IMR-90 (cell line): ENCODE data around the gene ANKMY1. TPM values are rescaled to one million over a fixed set of nuclear protein-coding genes. Genes with fewer than 3 reads are reported as not detected.

Source experiments
- ATAC-seq: fragments of 200-7000 bp; cut with Tn5 transposase; 2 replicates; pipeline ENCODE4 v1.9.1; 2020; ENCODE audit warnings: low read depth, mild to moderate bottlenecking, moderate library complexity
- BruUV-seq: library from RNA; stranded (reverse); fragments of 400-500 nt; replicated peaks from 2 replicates; lab custom pipeline; 2021; lab: Mats Ljungman, UMichigan
- CTCF ChIA-PET: fragments of 300-600 bp; formaldehyde crosslinking; extraction: SDS; loops from one replicate; lab custom pipeline; 2021; ENCODE audit warnings: antibody characterized with exemption; lab: Yijun Ruan, JAX
- POLR2A ChIA-PET: fragments of 300-600 bp; sonication (Branson Sonifier 250); formaldehyde crosslinking; loops from one replicate; lab custom pipeline; 2022; ENCODE audit warnings: antibody characterized with exemption; ENCODE audit not compliant: unreplicated experiment; lab: Charles Lee
- DNase-seq: peaks from one replicate; pipeline ENCODE4 v3.0.0; 2013
- H2AFZ ChIP-seq: replicated peaks from 2 replicates; pipeline ENCODE3; 2013; ENCODE audit warnings: low read length, mild to moderate bottlenecking; ENCODE audit not compliant: poor library complexity
- H2AK5ac ChIP-seq: 2 replicates; pipeline ENCODE4 v1.6.1; 2013; ENCODE audit warnings: low read depth, low read length, inconsistent platforms
- H2AK9ac ChIP-seq: replicated peaks from 2 replicates; pipeline ENCODE3; 2013; ENCODE audit warnings: mild to moderate bottlenecking, low read depth, low read length, moderate library complexity; ENCODE audit not compliant: poor library complexity
- H2BK120ac ChIP-seq: 2 replicates; pipeline ENCODE4 v1.6.1; 2013; ENCODE audit warnings: low read depth, low read length, inconsistent platforms
- H2BK15ac ChIP-seq: 3 replicates; pipeline ENCODE4 v1.6.1; 2013; ENCODE audit warnings: low read depth, low read length, inconsistent platforms
- H2BK20ac ChIP-seq: 2 replicates; pipeline ENCODE4 v1.6.1; 2013; ENCODE audit warnings: low read depth, mild to moderate bottlenecking, inconsistent platforms, low read length, moderate library complexity
- H2BK5ac ChIP-seq: 2 replicates; pipeline ENCODE4 v1.6.1; 2013; ENCODE audit warnings: mild to moderate bottlenecking, low read depth, low read length, inconsistent platforms; ENCODE audit not compliant: poor library complexity, severe bottlenecking
- H3K14ac ChIP-seq: replicated peaks from 2 replicates; pipeline ENCODE4 v1.6.1; 2013; ENCODE audit warnings: low read depth, low read length, inconsistent platforms
- H3K18ac ChIP-seq: 2 replicates; pipeline ENCODE4 v1.6.1; 2013; ENCODE audit warnings: low read depth, low read length, control low read depth
- H3K23ac ChIP-seq: 2 replicates; pipeline ENCODE4 v1.6.1; 2013; ENCODE audit warnings: low read depth, low read length, inconsistent platforms
- H3K27ac ChIP-seq: 2 replicates; pipeline ENCODE4 v1.5.1; 2013; ENCODE audit warnings: mild to moderate bottlenecking, control low read depth, low read length; ENCODE audit not compliant: insufficient read depth
- H3K27me3 ChIP-seq: 2 replicates; pipeline ENCODE4 v1.6.1; 2013; ENCODE audit warnings: low read length; ENCODE audit not compliant: control insufficient read depth, insufficient read depth
- H3K36me3 ChIP-seq: 2 replicates; pipeline ENCODE4 v1.6.1; 2013; ENCODE audit warnings: low read length, mixed read lengths; ENCODE audit not compliant: control insufficient read depth, insufficient read depth
- H3K4ac ChIP-seq: 2 replicates; pipeline ENCODE4 v1.6.1; 2013; ENCODE audit warnings: low read depth, low read length, inconsistent platforms
- H3K4me1 ChIP-seq: 2 replicates; pipeline ENCODE4 v1.6.1; 2013; ENCODE audit warnings: low read length, mixed read lengths; ENCODE audit not compliant: control insufficient read depth, insufficient read depth
- H3K4me2 ChIP-seq: 2 replicates; pipeline ENCODE4 v1.6.1; 2013; ENCODE audit warnings: low read depth, mild to moderate bottlenecking, control low read depth, low read length, moderate library complexity
- H3K4me3 ChIP-seq: 2 replicates; pipeline ENCODE4 v1.5.1; 2013; ENCODE audit warnings: low read depth, mild to moderate bottlenecking, control low read depth, low read length, moderate library complexity; ENCODE audit not compliant: insufficient read depth
- H3K56ac ChIP-seq: 2 replicates; pipeline ENCODE4 v1.6.1; 2013; ENCODE audit warnings: low read length, inconsistent platforms; ENCODE audit not compliant: insufficient read depth; ENCODE audit errors: extremely low read depth
- H3K79me1 ChIP-seq, 2 experiments: 2 replicates each; pipeline ENCODE4 v1.6.1; 2013; ENCODE audit warnings: low read length in 2 of 2, inconsistent platforms in 1 of 2, low read depth in 1 of 2
- H3K9ac ChIP-seq: 2 replicates; pipeline ENCODE4 v1.6.1; 2013; ENCODE audit warnings: low read depth, low read length, control low read depth
- H3K9me1 ChIP-seq: 2 replicates; pipeline ENCODE4 v1.6.1; 2013; ENCODE audit warnings: low read length, inconsistent platforms; ENCODE audit not compliant: insufficient read depth
- H3K9me3 ChIP-seq: 2 replicates; pipeline ENCODE4 v1.6.1; 2013; ENCODE audit warnings: low read length; ENCODE audit not compliant: control insufficient read depth, insufficient read depth
- H4K20me1 ChIP-seq: 2 replicates; pipeline ENCODE4 v1.6.1; 2013; ENCODE audit warnings: low read length, inconsistent platforms; ENCODE audit not compliant: insufficient read depth
- H4K5ac ChIP-seq: 2 replicates; pipeline ENCODE4 v1.6.1; 2013; ENCODE audit warnings: mild to moderate bottlenecking, low read depth, low read length, control low read depth
- H4K8ac ChIP-seq, 2 experiments: 2 replicates each; pipeline ENCODE4 v1.6.1; 2013; ENCODE audit warnings: low read depth in 2 of 2, low read length in 2 of 2, control low read depth in 1 of 2, inconsistent platforms in 1 of 2
- H4K91ac ChIP-seq: 2 replicates; pipeline ENCODE4 v1.6.1; 2013; ENCODE audit warnings: low read depth, low read length, inconsistent platforms; ENCODE audit not compliant: insufficient read depth
- BHLHE40 ChIP-seq: fragments of 150-350 bp; IDR thresholded peaks from 2 replicates; pipeline ENCODE4 v1.6.1; 2016; ENCODE audit warnings: mild to moderate bottlenecking, low read depth, low read length
- POLR2A ChIP-seq: IDR thresholded peaks from 2 replicates; pipeline ENCODE4 v1.6.1; 2012; ENCODE audit warnings: mild to moderate bottlenecking, low read depth, low read length
- RCOR1 ChIP-seq: IDR thresholded peaks from 2 replicates; pipeline ENCODE4 v1.6.1; 2012; ENCODE audit warnings: mild to moderate bottlenecking, low read length, improper control_type of control experiment; ENCODE audit not compliant: insufficient replicate concordance
- WGBS, 2 experiments: methylation state at CpG; one replicate each; pipeline versions ENCODE4 v1.1.5 to v1.1.7; 2013; ENCODE audit warnings: missing lambda C conversion rate in 2 of 2; ENCODE audit not compliant: insufficient read length in 1 of 2; ENCODE audit errors: extremely low coverage in 2 of 2; 5-methylcytosine and 5-hydroxymethylcytosine counted together
- dilution Hi-C: fragments of 300-500 bp; cut with HindIII; formaldehyde crosslinking; loops from one replicate; pipeline ENCODE4 v1.14.3; 2018; ENCODE audit warnings: low sequenced_read_pairs; ENCODE audit not compliant: unreplicated experiment
- in situ Hi-C: fragments of 300-500 bp; cut with MboI; formaldehyde crosslinking; loops from 3 replicates; pipeline ENCODE4 v1.14.3; 2019; ENCODE audit warnings: low sequenced_read_pairs, inconsistent platforms, mixed read lengths
- intact Hi-C: fragments of 100-400 bp; cut with micrococcal nuclease; formaldehyde crosslinking; loops from 2 replicates; pipeline ENCODE4 v1.10.0; 2022
- polyA plus RNA-seq, 3 experiments: library from polyadenylated mRNA; depleted of rRNA; stranded (reverse); fragments of >200 nt; gene quantifications; 2 replicates each; pipeline ENCODE4 v1.2.3, GENCODE V29; 2012; ENCODE audit warnings: low replicate concordance in 1 of 3
- total RNA-seq: library from RNA; depleted of rRNA; stranded (reverse); fragments of >200 nt; gene quantifications from 2 replicates; pipeline ENCODE4 v1.2.3, GENCODE V29; 2012

ANKMY1 gene
- total and polyA plus RNA-seq, 2 of the 4 experiments (the other 2 are of a cell fraction): 2.9 to 5.5 TPM

DNA sequence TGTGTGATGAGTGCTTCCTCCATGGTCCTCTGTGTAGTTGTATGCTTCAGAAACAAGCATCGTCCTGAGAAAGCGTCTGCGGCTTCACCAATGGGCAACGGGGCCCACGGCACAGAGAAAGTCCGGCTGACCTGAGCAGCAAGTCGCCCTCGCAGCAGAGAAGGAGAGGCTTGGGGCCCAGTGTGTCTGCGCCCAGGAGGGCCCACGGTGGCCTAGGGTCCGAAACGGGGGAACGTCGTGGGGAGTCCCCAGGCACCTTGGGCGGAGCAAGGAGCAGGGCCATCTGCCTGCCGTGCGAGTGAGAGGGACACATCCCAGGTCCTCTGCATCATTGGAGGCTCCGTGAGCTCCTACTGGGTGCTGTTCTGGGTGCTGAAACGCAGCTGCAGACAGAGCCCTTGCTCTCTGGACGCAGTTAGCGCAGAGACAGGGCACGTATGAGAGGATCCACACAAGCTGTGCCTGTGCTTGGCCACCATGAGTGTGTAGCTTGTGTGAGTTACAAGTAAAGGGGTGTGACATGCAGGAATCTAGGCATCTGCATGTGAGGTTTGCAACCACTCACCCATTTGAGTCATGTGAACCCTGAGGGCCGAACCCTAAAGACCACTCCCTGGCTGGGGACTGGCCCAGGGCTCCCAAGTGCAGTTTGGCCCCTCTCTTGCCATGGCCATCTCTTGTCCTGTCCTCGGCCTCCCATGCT is 111.7 kb downstream of the ANKMY1 start:
- ChIA-PET CTCF (interaction anchor here (0.9 kb wide), 1 partner anchor 72 kb away, joined by 3 read pairs; no protein-coding TSS in a partner anchor), POLR2A (no interaction called here)
- Histone ChIP-seq H3K4me2 (no peak overlapping the region), H2BK15ac (no peak overlapping the region), H4K91ac (no peak overlapping the region), H3K23ac (no peak overlapping the region), H3K9me3 (no peaks in the 10 kb centered on the region), H3K9ac (no peak overlapping the region), H3K18ac (no peak overlapping the region), H2AK9ac (no peak overlapping the region), H2AFZ (no peak overlapping the region), H3K4me1 (peaks cover 14% of the 10 kb centered on the region), H3K27me3 (no peaks in the 10 kb centered on the region), H4K5ac (no peak overlapping the region), H3K4me3 (no peak overlapping the region), H3K36me3 (peaks cover 20% of the 10 kb centered on the region), H4K8ac (no peak overlapping the region), H2BK5ac (no peak overlapping the region), H3K14ac (no peak overlapping the region), H2BK120ac (no peak overlapping the region), H2BK20ac (no peak overlapping the region), H3K9me1 (peaks cover 11% of the 10 kb centered on the region; the same call in 1 of the 2 replicates), H3K27ac (no peak overlapping the region), H3K79me1 (peaks cover 23 to 85% of the 10 kb centered on the region in 2 experiments), H4K20me1 (peaks cover 99% of the 10 kb centered on the region), H2AK5ac (no peak overlapping the region), H3K56ac (no peak overlapping the region), H3K4ac (no peak overlapping the region)
- in situ Hi-C loops (no loop called here), dilution Hi-C loops (no loop called here), intact Hi-C loops (no loop called here)
- TF ChIP-seq POLR2A (0 out of 2 replicates have a peak, but pooled peaks have one; percentile 11), BHLHE40 (no peak), RCOR1 (no peak)
- 82% methylated on average over 8 of the region's 24 CpGs; no CpG with 5 or more reads in 1 of the 2 experiments for WGBS, 2 experiments
- DNase-seq (no peak), ATAC-seq (no peak)
- BruUV-seq: no TSS peak
